Stomach (tissue), 9 donors: ENCODE results near the gene EDN3. TPM values are rescaled to one million over a fixed set of nuclear protein-coding genes. Genes with fewer than 3 reads are reported as not detected.

Experiments used
- DNase-seq, 2 donors: peaks; one replicate each; pipeline versions ENCODE4 v3.0.0 to v3.0.0-alpha.2; 2013 to 2019
- H3K27ac ChIP-seq, 5 donors: fragments of 200-600 bp in 4 of 5; sonication (generic) in 4 of 5; one replicate each; pipeline ENCODE4 v1.5.1; 2013 to 2019; ENCODE audit warnings: mild to moderate bottlenecking in 1 of 5, moderate library complexity in 1 of 5
- H3K27me3 ChIP-seq, 3 donors: fragments of 200-600 bp; sonication (generic); one replicate each; pipeline ENCODE4 v1.5.1; 2017 to 2019; ENCODE audit warnings: mixed run types in 1 of 3
- H3K36me3 ChIP-seq, 4 donors: fragments of 200-600 bp; sonication (generic); 1 replicate in 3 of 4; 2 replicates in 1 of 4; pipeline ENCODE4 v1.5.1; 2016 to 2019
- H3K4me1 ChIP-seq, 4 donors: fragments of 200-600 bp; sonication (generic); one replicate each; pipeline ENCODE4 v1.5.1; 2016 to 2019
- H3K4me3 ChIP-seq, 4 donors: fragments of 200-600 bp; sonication (generic) in 3 of 4; one replicate each; pipeline ENCODE4 v1.5.1; 2016 to 2019; ENCODE audit warnings: mild to moderate bottlenecking in 1 of 4
- H3K9me3 ChIP-seq, 4 donors: fragments of 200-600 bp; sonication (generic); one replicate each; pipeline ENCODE4 v1.5.1; 2016 to 2019
- CTCF ChIP-seq, 7 experiments: fragments of 450-650 bp in 4 of 7; fragments of 200-600 bp in 3 of 7; sonication (generic) in 3 of 7; IDR thresholded peaks; one replicate each; pipeline ENCODE4 v1.5.1; 2016 to 2019; ENCODE audit warnings: antibody characterized with exemption in 7 of 7, control low read depth in 2 of 7, mild to moderate bottlenecking in 1 of 7
- EP300 ChIP-seq: sonication (generic); formaldehyde crosslinking; IDR thresholded peaks from one replicate; pipeline ENCODE4 v1.6.1; 2017; ENCODE audit warnings: antibody characterized with exemption
- POLR2A ChIP-seq, 4 donors: fragments of 450-650 bp; IDR thresholded peaks; one replicate each; pipeline ENCODE4 v1.6.1; 2016; ENCODE audit warnings: antibody characterized with exemption in 4 of 4, control low read depth in 2 of 4, mild to moderate bottlenecking in 1 of 4, moderate library complexity in 1 of 4
- POLR2AphosphoS5 ChIP-seq, 3 donors: sonication (generic); formaldehyde crosslinking; IDR thresholded peaks; one replicate each; pipeline ENCODE4 v1.6.1; 2016; ENCODE audit warnings: antibody characterized with exemption in 3 of 3
- WGBS, 5 donors: extraction: QIAGEN DNeasy Blood & Tissue Kit in 3 of 5; methylation state at CpG; one replicate each; pipeline versions ENCODE4 v1.1.5 to v1.1.7; 2013 to 2018; 5-methylcytosine and 5-hydroxymethylcytosine counted together
- intact Hi-C: fragments of 100-400 bp; cut with DNase I; formaldehyde crosslinking; loops from one replicate; pipeline ENCODE4 v1.15.1; 2023; ENCODE audit warnings: low total_unique reads
- polyA plus RNA-seq, 3 donors: library from polyadenylated mRNA; stranded (reverse); fragments of 200-250 nt; gene quantifications; one replicate each; pipeline ENCODE4 v1.2.3, GENCODE V29; 2013
- total RNA-seq, 5 donors: library from RNA; depleted of rRNA; stranded (reverse); fragments of >200 nt; gene quantifications; one replicate each; pipeline versions ENCODE4 v1.1.0 to v1.2.3, GENCODE V29; 2014 to 2016
- donor health status: healthy with polysubstance abuse.
- donor health status: Bipolar disorder and iron deficiency.
- donor health status: healthy.

The EDN3 gene
- total and polyA plus RNA-seq, 8 donors, result 2.0 to 20.0 (median 4.4) TPM; not detected in 4

- intact Hi-C loops, result no loop called here
- Histone ChIP-seq H3K36me3 (no peaks in the 10 kb centered on the region), H3K9me3 (no peaks in the 10 kb centered on the region), H3K27me3 (peaks cover 0 to 1% (median 0%) of the 10 kb centered on the region in 3 donors), H3K4me3 (no peak overlapping the region), H3K27ac (no peak overlapping the region), H3K4me1 (no peaks in the 10 kb centered on the region)
- TF ChIP-seq EP300 (no peak), POLR2AphosphoS5 (IDR thresholded peaks at IDR 0.05) (no peak), CTCF (IDR thresholded peaks at IDR 0.05) (no peak), POLR2A (IDR thresholded peaks at IDR 0.05) (no peak)
- 69 to 79% (median 76%) methylated on average over 13 to 16 of the region's 16 CpGs for WGBS, 5 donors
- peak in 1 of 2 donors; percentile 41 for DNase-seq
Observed at GRCh38 chr20:59320854-59321647, 20.6 kb downstream of the EDN3 start.

GRCh38 chr20:59322081-59322480 is 21.7 kb downstream of the EDN3 start:
- Histone ChIP-seq H3K9me3 (no peaks in the 10 kb centered on the region), H3K27ac (no peak overlapping the region), H3K36me3 (no peaks in the 10 kb centered on the region), H3K4me3 (no peak overlapping the region), H3K4me1 (no peaks in the 10 kb centered on the region), H3K27me3 (peaks cover 0 to 5% (median under 1%) of the 10 kb centered on the region in 3 donors)
- no peak for DNase-seq
- intact Hi-C loops, result no loop called here
- no peak for TF ChIP-seq POLR2AphosphoS5 (IDR thresholded peaks at IDR 0.05)
- TF ChIP-seq CTCF (IDR thresholded peaks at IDR 0.05), result no peak
- TF ChIP-seq EP300, result no peak
- TF ChIP-seq POLR2A (IDR thresholded peaks at IDR 0.05), result no peak
- WGBS, 5 donors, result 69 to 77% (median 74%) methylated on average over 9 of the region's 9 CpGs

DNA sequence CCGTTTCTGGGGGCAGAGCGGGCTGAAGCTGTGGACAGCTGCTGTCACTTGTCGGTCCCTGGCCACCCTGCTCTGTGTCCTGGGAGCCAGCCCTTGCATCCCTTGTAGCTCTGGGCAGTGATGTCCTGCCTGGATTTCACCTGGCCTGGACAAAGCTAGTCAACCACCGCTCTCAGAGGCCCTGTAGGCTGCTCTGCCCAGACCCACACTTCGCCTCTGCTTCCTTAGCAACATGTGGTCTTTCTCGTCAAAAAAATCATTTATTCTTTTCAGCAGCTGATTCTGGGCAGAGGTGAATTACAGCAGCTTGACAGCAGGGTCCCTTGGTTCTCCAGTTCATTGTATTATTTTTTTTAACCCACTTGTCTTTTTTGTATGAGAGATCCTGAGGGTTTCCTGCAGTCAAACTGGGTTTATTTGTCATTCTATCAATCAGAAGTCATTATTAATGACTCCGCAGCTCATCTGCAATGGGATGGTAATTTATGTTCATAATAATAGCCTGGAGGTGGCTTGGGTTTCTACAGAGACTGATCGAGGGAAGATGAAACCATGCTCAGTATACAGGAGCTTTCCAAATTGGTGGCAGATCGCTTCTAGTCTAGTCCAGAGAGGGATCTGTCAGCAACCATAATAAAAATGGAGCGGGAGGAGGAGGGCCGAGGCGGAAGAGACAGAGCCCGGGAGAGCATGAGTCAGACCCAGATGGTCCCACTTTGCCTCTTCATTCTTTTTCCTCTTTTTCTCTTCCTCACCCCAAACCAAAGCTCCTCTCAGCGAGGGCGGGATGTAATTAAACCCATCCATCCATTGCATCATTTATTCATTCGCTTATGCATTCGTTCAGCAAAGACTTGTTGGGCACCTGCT is 22.4 kb downstream of the EDN3 start:
- Histone ChIP-seq H3K4me1 (no peaks in the 10 kb centered on the region), H3K27ac (no peak overlapping the region), H3K27me3 (peaks cover 0 to 5% (median 4%) of the 10 kb centered on the region in 3 donors), H3K9me3 (no peaks in the 10 kb centered on the region), H3K4me3 (no peak overlapping the region), H3K36me3 (no peaks in the 10 kb centered on the region)
- WGBS, 5 donors, result 80 to 91% (median 87%) methylated on average over 17 of the region's 17 CpGs
- no peak for DNase-seq
- TF ChIP-seq CTCF (IDR thresholded peaks at IDR 0.05) (no peak), POLR2A (IDR thresholded peaks at IDR 0.05) (no peak), POLR2AphosphoS5 (IDR thresholded peaks at IDR 0.05) (no peak), EP300 (no peak)
- intact Hi-C loops, result no loop called here

GRCh38 chr20:59323731-59324130 is 23.3 kb downstream of the EDN3 start:
- Histone ChIP-seq H3K4me1 (no peaks in the 10 kb centered on the region), H3K36me3 (no peaks in the 10 kb centered on the region), H3K27ac (no peak overlapping the region), H3K27me3 (peaks cover 0 to 5% (median 4%) of the 10 kb centered on the region in 3 donors), H3K4me3 (no peak overlapping the region), H3K9me3 (no peaks in the 10 kb centered on the region)
- TF ChIP-seq POLR2A (IDR thresholded peaks at IDR 0.05), result no peak
- TF ChIP-seq POLR2AphosphoS5 (IDR thresholded peaks at IDR 0.05), result no peak
- TF ChIP-seq EP300, result no peak
- TF ChIP-seq CTCF (IDR thresholded peaks at IDR 0.05), result no peak
- intact Hi-C loops, result no loop called here
- 85 to 91% (median 87%) methylated on average over 5 of the region's 5 CpGs for WGBS, 5 donors
- DNase-seq, result no peak
